Suppressor macrophage treated with lipopolysaccharide for 1 hour (primary cell): ENCODE data around the gene YBX2.
A peak's percentile ranks its signal among the peaks of the same experiment; 100 is the strongest.
"Not testable (repeated sequence)": the region's sequence is repeated elsewhere in the genome, so short reads cannot be mapped to it uniquely, and the experiment has no call there.

Source experiments
- DNase-seq, 3 donors: peaks; one replicate each; pipeline ENCODE4 v3.0.0-alpha.2; 2020 to 2022

Gene YBX2

DNA sequence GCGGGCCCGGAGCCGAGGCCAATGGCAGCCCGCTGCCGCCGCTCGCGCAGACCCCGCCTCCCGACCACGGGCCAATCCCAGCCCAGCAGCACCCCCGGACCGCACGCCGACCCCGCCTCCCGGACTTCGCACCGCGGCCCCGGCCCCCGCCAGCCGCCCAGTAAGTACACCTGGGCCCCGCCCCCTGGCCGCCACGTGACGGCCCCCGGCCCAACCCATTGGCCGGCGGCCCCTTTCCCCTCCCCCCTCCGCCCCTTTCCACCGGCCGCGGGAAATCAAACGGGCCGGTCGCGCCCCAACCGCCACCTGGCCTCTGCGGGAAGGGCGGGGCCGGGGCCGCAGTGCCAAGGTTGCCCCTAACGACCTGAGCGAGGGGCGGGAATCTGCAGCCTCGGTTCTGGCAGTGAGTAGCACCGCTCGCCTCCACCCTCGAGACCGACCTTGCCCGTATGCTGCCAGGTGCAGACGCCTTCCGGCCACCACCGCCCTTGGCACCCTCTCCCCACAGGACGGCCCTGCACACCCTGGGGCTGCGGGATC is at the start of gene YBX2:
TSS of gene YBX2 (minus strand) at position 26 of the 540 bp plus-strand sequence. CDS start 139 bp downstream, outside the sequence.
- peak; percentile 26 to 72 (median 49) for DNase-seq

DNA sequence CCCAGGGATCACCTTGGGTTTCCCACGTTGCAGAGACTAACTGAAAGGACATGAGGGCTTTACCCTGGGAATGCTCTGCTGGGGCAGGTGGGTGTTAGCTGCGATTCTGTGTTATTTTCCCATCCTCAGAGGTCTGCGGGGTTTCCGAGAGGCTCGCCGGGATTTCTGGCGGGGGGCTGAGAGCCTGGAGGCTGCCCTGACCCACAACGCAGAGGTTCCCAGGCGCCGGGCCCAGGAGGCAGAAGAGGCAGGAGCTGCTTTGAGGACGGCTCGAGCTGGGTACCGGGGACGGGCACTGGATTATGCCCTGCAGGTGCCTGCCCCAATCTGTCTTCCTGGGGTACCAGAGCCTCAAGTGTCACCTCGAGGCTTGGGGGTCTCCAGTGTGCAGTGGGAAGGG is 48.8 kb upstream of the YBX2 start:
- no peak for DNase-seq

DNA sequence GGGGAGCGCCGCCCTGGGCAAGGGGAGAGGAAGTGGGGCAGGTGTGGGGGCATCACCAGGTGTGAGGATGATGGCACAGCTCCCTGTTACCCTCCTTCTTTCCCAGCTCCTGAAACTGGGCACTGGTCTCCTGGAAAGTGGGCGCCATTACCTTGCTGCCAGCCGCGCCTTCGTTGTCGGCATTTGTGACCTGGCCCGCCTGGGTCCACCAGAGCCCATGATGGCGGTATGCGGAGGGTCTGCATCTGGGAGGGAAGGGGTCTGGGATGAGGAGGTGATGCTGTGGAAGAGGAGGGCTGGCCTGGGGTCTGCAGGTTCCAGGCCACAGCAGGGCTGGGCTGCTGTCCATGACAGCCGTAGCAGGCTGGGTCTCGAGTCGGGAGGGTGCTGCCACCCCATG is 47.4 kb upstream of the YBX2 start:
- DNase-seq = no peak

DNA sequence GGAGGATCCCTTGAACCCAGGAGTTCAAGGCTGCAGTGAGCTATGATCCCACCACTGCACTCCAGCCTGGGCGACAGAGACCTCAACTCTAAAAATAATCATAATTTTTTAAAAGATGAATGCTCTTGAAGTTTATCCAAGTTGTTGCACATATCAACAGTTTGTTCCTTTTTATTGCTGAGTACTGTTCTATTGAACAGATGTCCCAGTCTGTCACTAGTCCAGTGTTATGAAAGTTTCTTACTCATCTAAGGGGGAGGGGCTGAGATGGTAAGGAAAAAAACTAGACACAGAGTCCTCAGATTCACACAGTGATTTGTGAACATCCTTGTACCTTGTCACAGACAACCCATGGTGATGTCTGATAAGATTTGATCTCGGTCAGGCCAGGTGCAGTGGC is 45.7 kb upstream of the YBX2 start:
- peak; percentile 47 to 66 (median 61) for DNase-seq

DNA sequence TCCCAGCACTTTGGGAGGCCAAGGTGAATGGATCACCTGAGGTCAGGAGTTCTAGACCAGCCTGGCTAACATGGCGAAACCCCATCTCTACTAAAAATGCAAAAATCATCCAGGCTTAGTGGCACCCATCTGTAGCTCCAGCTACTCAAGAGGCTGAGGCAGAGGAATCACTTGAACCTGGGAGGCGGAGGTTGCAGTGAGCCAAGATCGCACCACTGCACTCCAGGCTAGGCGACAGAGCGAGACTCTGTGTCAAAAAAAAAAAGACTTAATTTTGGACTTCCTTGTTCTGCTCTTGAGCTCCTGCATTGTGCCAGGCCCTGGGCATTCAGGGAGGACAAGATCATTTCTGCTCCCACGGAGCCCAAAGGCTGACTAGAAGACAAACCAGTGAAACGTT is 43.2 kb upstream of the YBX2 start:
- DNase-seq = not testable (repeated sequence)

DNA sequence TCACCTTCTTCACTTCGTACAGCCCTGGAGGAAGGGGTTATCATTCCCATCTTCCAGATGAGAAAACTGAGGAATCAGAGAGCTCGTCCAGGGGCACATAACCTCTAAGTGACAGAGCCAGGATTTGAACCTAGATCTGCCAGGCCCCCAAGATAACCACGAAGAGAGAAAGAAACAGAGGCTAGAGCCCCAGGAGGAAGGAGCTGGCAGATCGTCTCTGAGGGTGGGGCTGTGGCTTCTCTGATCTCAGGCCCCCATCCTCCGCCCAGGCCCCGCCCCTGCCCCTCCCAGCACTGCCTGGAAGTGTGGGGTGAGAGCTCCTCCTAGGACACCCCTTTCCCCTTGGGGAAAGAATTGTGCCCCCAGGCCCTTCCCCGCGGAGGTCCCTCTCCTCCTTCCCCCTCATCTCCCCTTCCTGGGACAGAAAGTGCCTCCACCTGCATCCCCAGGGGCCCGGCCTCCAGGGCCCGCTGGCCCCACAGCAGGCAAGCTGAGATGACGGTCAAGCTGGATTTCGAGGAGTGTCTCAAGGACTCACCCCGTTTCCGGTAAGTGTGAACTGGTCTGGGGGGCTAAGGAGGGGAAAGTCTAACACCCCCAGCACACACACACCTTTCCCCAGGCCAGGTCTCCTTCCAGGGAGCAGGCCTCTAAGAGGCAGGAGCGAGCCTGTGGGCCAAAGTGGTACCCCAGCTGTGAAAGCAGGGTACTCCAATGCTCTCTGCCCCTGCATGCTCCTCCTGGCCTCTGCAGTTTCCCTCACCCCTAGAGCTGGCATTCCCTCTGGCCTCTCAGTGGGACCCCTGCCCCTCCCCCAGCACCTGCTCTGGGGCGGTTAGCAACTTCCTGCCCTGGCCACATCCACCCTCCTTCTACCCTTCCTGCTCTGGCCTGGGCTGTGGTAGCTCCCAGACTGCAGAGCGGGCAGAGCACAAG is 42.1 kb upstream of the YBX2 start, which contains the start of gene ACAP1:
TSS of gene ACAP1 (plus strand) at position 290 of the 936 bp plus-strand sequence. CDS start at position 496, 206 bp downstream.
- peak; percentile 29 to 65 (median 51) for DNase-seq

DNA sequence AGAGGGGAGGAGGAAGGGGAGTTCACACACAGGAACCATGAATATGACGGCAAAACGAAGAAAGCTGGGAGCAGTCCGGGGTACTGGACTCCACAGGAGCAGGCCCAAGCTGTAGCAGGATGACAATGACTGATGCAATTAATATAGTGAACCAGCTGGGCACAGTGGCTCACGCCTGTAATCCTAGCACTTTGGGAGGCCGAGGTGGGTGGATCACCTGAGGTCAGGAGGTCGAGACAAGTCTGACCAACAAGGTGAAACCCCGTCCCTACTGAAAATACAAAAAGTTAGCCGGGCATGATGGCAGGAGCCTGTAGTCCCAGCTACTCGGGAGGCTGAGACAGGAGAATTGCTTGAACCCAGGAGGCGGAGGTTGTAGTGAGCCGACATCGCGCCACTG is 41.3 kb upstream of the YBX2 start:
- DNase-seq = not testable (repeated sequence)

DNA sequence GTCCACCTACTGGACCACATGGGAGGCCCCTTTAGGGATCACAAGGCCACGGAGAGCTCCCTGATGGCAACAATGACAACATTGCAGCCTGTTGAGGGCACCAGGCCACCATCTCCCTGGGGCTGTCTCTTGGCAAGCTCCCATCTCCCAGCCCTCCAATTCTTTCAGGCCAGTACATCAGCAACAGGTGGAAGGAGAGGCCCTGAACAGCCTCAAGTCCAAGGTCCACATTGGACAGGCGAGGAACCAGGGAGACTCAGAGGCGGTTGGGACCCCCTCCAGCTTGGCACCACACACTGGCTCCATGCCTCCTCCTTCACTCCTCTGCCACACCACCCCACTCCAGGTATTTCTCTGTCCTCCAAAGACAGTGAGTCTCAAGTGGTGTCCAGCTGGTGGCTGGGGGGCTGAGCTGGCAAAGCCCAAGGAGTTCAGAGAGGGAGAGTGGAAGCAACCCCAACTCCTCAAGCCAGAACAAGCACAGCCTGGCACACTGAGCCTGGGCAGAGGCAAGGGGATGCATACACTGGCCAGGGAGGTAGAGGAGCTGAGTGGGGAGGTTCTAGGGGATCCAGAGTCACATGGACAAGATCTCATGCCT is 40.6 kb upstream of the YBX2 start:
- no peak for DNase-seq

DNA sequence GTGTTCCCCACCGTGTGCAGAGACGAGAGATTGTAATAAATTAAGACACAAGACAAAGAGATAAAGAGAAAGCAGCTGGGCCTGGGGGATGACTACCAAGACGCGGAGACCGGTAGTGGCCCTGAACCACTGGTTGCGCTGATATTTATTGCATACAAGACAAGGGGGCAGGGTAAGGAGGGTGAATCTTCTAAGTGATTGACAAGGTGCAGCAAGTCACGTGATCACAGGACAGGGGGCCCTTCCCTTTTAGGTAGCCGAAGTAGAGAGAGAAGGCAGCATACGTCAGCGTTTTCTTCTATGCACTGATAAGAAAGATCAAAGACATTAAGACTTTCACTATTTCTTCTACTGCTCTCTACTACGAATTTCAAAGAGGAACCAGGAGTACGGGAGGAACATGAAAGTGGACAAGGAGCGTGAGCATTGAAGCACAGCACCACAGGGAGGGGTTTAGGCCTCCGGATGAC is 38.2 kb upstream of the YBX2 start:
- DNase-seq = not testable (repeated sequence)

DNA sequence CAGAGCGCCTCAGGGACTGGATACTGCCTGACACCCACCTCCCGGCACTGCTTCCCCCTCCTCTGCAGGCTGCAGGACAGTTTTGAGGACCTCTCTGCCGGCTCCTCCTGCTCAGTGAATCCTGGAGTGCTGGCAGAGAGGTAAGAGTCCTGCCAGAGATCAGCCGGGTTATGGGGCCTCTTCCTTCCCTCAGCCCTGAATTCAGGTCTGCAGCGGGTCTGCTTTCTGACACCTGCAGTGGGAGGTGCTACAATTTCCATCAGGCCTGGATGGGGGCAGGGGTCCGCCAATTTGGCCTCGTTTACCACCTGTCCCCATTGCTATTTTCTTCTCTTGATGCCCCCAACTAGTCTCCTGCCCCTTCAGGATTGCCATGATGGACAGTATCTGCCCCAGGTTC is 37.7 kb upstream of the YBX2 start:
- no peak for DNase-seq

DNA sequence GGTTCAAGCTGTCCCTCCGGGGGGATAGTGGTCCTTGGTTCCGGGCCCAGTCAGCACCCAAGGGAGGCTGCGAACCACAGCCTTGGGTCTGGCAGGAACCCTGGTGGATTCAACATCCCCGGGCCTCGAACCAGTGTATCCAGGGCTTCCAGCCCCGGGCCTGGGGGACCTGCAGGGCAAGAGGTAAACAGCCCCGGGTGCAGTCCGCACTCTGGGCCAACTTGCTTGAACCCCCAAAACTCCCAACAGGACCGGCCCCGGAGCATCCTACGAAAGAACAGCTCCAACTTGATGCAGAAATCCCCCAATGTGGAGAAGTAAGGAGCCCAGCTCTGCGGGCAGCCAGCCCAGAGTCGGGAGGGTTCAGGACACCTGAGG is 36.2 kb upstream of the YBX2 start:
- DNase-seq = no peak

DNA sequence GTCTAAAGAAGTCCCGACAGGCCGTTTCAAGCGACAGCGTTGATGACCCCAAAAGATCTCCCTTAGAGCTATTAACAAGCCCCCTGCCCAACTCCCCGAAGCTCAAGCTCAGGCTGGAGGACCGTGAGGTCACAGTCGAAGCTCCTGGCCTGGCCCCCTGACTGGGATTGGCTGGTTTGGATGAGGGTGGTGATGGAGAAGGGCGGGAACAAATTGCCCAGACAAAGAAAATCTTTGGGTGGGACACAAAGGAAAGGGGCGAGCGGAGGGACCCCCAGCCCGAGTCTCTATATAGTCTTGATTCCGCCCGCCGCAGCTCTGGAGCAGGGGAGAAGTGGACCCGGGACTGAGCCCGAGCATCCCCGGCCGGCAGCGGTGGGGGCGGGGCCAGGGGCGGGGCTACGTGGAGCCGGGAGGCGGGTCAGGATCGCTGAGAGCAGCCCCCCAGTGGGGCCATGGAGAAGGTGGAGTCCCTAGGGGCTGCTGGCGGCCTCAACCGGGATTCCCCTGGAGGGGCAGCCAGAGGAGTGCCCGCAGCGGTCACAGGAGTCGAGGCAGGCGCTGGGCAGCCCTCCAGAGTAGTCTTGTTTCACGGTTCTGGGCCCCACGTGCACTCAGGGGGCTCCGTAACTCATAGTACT is 35.7 kb upstream of the YBX2 start:
- peak; percentile 79 to 90 (median 85) for DNase-seq

DNA sequence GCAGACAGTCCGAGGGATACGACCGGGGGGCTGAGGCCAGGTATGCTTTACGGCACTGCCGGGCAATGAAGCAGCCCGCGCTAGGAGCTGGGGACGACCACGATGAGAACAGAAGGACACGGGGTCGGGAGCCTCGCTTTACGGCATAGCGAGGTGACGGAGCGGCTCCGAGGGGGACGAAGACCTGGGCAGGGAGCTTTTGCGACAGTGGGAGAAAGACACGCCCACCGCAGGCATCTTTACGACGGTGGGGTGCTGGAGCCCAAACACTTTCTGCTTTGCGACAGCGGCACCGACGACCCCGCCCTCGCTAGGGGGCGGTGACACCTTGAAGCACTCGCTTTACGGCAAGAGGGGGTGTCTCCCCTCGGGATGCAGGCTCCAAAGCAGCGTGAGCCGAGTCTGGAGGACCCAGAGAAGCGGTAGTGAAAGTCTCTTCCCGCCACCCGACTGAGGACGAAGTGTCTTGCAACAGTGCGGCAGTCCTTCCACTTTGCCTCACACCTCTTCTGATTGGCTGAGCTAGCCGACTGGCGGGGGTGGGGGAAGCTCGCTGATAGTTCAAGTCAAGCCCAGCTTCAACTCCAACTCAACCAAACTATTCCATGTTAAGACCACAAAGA is 35.0 kb upstream of the YBX2 start:
- DNase-seq = peak; percentile 99

DNA sequence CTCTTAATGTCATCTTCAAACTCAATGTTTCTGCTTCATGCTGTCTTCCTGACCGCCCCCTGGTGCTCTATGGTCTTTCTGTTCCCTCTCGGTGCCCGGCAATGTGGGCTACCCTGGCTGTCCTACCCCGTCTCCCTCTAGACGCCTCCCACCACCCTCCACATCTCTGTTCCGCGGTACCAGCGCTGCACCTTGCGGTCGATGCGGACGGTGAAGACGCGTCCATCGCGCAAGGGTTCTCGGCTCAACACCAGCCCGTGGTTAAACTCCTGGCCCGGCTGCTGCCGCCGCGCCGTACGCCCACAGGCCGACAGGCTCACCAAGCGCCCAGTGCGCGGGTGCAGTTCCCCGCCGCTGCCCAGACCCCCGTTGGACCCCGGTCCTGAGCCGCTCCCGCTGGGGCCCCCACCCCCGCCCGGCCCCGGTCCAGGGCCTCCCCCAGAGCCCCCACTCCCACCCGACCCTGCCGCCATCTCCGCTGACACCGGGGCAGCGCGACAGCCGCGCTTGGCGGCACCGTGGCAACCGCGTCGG is 34.5 kb upstream of the YBX2 start, which contains the start of gene NEURL4:
TSS of gene NEURL4 (minus strand) at position 496 of the 534 bp plus-strand sequence. CDS start at position 473, 23 bp downstream.
- DNase-seq = peak in 1 of 3 donors; percentile 34

DNA sequence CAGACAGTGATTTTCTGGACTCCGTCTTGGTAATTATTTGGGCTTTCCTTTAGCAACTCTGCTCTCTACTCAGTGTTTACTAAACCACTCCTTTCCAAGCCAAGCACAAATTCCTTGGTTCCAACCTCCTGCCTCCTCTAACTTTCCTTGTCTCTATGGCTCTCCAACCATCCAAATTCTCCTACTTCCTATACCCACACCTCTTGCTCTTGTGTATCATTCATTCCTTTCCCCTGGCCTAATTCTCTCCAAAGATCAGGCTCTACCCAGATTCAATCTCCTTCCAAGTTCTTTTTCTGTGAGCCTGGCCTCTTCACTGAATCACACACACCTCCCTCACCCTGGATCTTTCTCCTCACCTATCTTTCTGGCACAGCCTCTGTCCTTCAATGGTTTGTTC is 33.6 kb upstream of the YBX2 start:
- DNase-seq = no peak

DNA sequence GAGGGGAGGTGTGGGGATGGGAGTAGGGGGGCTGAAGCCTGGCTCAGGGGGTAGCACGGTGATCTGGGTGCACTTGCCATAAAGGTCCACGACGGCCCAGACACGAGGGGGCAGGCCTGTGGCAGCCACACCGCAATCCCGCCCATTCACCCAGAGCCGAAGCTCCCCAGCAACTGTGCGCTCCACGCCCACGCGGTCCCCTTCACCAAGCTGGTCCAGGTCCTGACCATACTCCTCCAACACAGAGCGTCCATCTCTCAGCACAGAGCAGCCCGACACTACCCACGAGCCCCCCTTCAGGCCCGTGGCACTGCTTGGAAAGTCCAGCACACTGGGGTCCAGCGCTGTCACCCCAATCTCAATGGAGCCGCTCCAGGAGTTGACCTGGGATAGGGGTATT is 33.1 kb upstream of the YBX2 start:
- no peak for DNase-seq

DNA sequence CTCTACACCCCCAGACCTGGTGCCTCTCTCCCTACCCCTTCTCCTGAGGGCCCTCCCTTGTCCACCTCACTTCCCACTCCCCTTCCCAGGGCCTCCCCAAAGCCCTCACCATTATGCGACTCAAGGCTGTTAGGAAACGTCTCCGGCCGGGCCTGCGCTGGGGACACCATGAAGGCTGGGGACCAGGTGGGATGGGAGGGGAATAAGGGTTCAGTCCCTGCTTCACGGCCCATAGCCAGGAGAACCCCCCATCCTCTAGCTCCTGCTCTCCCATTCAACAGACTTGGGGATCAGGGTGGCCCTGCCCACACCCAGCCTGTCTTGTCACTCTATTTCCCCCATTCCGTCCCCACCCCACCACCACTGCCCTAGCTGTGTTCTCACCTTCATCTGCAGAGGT is 32.6 kb upstream of the YBX2 start:
- no peak for DNase-seq

DNA sequence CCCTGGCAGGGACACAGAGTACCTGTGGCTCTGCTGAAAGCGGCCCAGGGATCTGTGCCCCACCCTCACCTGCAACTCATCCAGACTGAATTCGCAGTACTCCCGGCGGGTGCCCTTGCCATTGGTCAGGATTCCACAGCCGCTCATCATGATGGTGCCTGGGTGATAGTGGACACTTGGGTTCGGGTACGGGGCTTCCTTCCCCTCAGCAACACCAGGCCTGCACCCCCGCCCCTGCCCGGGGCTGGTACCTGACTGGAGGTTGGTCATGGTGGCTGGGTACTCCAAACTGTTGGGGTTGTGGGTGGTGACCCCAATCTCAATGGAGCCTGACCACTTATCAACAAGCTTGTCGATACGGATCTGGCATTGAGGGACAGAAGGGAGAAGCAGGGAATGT is 31.7 kb upstream of the YBX2 start:
- no peak for DNase-seq

DNA sequence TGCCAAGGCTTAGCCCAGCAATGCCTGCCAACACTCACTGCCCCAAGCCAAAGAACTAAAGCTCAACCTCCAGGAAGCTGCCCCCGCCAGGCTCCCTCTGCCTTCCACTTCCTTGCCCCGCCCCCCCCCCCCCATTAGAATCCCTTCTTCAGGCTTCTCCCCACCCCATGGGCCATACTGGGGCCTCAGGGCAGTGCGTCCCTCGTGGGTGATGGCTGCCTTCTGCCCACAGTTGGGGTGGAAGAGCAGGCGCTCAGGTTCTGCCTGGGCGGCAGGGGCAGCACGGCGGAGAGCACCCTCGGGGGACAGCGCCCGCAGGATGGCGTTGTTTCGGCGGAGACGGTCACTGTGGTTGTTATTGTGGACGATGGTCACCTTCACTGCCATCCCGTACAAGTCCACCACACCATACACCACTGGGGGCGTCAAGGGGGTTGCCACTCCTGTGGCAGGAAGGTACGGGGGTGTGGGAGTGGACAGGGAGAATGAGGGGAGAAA is 30.6 kb upstream of the YBX2 start:
- DNase-seq = no peak

DNA sequence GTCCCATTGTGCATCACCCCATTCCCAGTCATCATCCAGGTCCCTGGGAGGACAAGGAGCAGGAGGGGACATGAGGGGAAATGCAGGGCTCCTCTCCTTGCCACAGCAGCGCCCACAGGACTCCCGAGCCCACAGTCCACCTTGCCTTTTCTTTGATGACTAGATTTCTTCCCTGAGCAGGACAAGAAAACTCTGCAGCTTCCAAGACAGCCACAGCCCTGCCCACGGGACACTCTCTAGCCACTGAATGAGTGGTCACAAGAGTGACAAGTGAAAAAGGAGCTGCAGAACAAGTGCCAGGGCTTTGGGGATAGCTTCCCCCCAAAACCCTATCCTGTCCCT is 30.0 kb upstream of the YBX2 start:
- no peak for DNase-seq

DNA sequence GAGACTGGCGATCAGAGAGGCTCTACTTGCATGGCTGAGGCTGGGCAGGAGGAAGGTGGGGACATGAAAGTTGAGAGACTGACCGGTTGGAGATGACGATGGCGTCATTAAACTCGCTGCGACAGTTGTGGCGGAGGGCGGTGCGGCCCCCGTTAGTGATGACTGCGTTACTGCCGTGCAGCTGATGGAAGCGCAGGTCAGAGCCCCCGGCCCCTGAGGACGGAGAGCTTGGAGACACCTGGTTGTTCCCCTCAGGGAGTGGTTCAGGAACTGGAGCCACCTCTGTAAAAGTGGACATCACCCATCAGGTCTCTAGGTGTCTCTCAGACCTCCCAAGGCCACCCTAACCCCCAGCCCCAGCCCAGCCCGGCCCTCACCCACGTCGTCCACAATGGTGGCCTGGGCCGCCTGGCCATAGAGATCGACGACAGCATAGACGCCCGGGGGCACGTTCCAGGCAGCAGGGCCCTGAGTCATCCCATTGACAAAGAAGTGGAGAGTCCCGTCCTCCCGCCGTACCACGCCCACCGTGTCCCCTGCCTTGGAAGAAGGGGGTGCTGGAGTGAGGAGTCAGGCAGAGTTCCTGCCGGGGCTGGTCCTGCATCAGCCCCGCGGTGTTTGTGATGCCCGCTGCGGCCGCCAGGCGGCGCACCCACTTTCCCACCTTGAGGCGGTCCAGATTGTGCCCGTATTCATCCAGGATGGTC is 29.4 kb upstream of the YBX2 start:
- DNase-seq = peak; percentile 62 to 73 (median 68)
